OCI-LY1 (cell line): ENCODE results near the gene TCERG1L.

ENCODE experiments used
- CTCF ChIP-seq: fragments of 200-600 bp; sonication (generic), shearing (Covaris generic); IDR thresholded peaks from 2 replicates; pipeline ENCODE4 v1.5.1; 2017; ENCODE audit warnings: mild to moderate bottlenecking, antibody characterized with exemption, low read length, moderate library complexity, mixed read lengths
- EZH2 ChIP-seq: fragments of 200-600 bp; sonication (generic), shearing (Covaris generic); IDR thresholded peaks from 2 replicates; pipeline ENCODE4 v1.8.0; 2017; ENCODE audit warnings: borderline replicate concordance, mixed run types, mild to moderate bottlenecking, antibody characterized with exemption, low read length, moderate library complexity, mixed read lengths

GRCh38 chr10:131246775-131247174 is 64.7 kb downstream of the TCERG1L start:
- TF ChIP-seq EZH2, result no peak
- no peak for TF ChIP-seq CTCF
